Right ventricle myocardium inferior (tissue), 1 donor: ENCODE results near the gene SUCO. TPM values are rescaled to one million over a fixed set of nuclear protein-coding genes. Genes with fewer than 3 reads are reported as not detected.

Source experiments
- ATAC-seq: fragments of 200-7000 bp; cut with Tn5 transposase; one replicate; pipeline ENCODE4 v1.9.1; 2020; ENCODE audit warnings: mild to moderate bottlenecking, moderate library complexity
- DNase-seq: peaks from one replicate; pipeline ENCODE4 v3.0.0; 2021; ENCODE audit errors: missing footprints
- intact Hi-C: fragments of 100-400 bp; cut with DNase I; formaldehyde crosslinking; loops from one replicate; pipeline ENCODE4 v1.11.0; 2022
- total RNA-seq: library from RNA; stranded (reverse); fragmentation: NEBNext Ultra II Directional; extraction: Animal tissue kit (Norgen Biotek cat#: 25700); gene quantifications from one replicate; pipeline ENCODE4 v1.2.1, GENCODE V29; 2021
- donor health status: DM: no; HTN: yes; CAD: no; lungs with severe emphysema.

SUCO gene
- total RNA-seq, 1 donor from 2014 or later: 17.9 TPM

- intact Hi-C loops: no loop called here
- no peak for DNase-seq
- no peak for ATAC-seq
Observed at GRCh38 chr1:172514108-172514507, 18.8 kb upstream of the SUCO start.

GRCh38 chr1:172515436-172515835 lies 17.5 kb upstream of the SUCO start:
- DNase-seq: no peak
- intact Hi-C loops: no loop called here
- no peak for ATAC-seq

- ATAC-seq: no peak
Observed at GRCh38 chr1:172515927-172516326, 17.0 kb upstream of the SUCO start.

GRCh38 chr1:172517081-172517480 lies 15.9 kb upstream of the SUCO start:
- intact Hi-C loops: no loop called here
- no peak for DNase-seq
- ATAC-seq: no peak

More at GRCh38 chr1:172515927-172516326, 17.0 kb upstream of the SUCO start:
- no peak for DNase-seq
- intact Hi-C loops: no loop called here

- intact Hi-C loops: no loop called here
- ATAC-seq: no peak
- no peak for DNase-seq
Observed at GRCh38 chr1:172517545-172517944, 15.4 kb upstream of the SUCO start.

- ATAC-seq: no peak
- no peak for DNase-seq
- intact Hi-C loops: no loop called here
Observed at GRCh38 chr1:172529304-172529703, 3.6 kb upstream of the SUCO start.

GRCh38 chr1:172530000-172530399 lies 3.0 kb upstream of the SUCO start:
- ATAC-seq (no peak), DNase-seq (no peak)
- intact Hi-C loops: loop anchor here (5.0 to 10.0 kb wide), 3 partner anchors 63 to 1495 kb away; partner anchors contain the start of genes PRDX6 and RC3H1

GRCh38 chr1:172531412-172532182 lies 1.4 kb upstream of the SUCO start:
- intact Hi-C loops: loop anchor here (1.0 to 10.0 kb wide), 5 partner anchors 64 to 1493 kb away; partner anchors contain the start of genes PRDX6 and RC3H1
- no peak for ATAC-seq
- peak; percentile 77 for DNase-seq

GRCh38 chr1:172532183-172532699 lies 709 bp upstream of the SUCO start:
- ATAC-seq: peak; percentile 89
- intact Hi-C loops: loop anchor here (1.0 to 10.0 kb wide), 5 partner anchors 65 to 1493 kb away; partner anchors contain the start of genes PRDX6 and RC3H1
- peak; percentile 86 for DNase-seq

GRCh38 chr1:172533513-172534151 lies 682 bp downstream of the SUCO start:
- intact Hi-C loops: loop anchor here (5.0 to 10.0 kb wide), 3 partner anchors 66 to 1491 kb away; partner anchors contain the start of genes PRDX6 and RC3H1
- ATAC-seq: peak; percentile 15
- no peak for DNase-seq

- ATAC-seq (no peak), DNase-seq (no peak)
- intact Hi-C loops: loop anchor here (10.0 kb wide), 2 partner anchors 939 to 1489 kb away; partner anchors contain the start of genes PRDX6 and RC3H1
Observed at GRCh38 chr1:172536256-172536655, 3.3 kb downstream of the SUCO start.

- intact Hi-C loops: loop anchor here (10.0 kb wide), 2 partner anchors 937 to 1487 kb away; partner anchors contain the start of genes PRDX6 and RC3H1
- DNase-seq (no peak), ATAC-seq (no peak)
Observed at GRCh38 chr1:172537366-172537765, 4.4 kb downstream of the SUCO start.

- intact Hi-C loops: loop anchor here (10.0 kb wide), 2 partner anchors 937 to 1487 kb away; partner anchors contain the start of genes PRDX6 and RC3H1
- ATAC-seq: no peak
- DNase-seq: no peak
Observed at GRCh38 chr1:172537827-172538391, 5.0 kb downstream of the SUCO start.

- intact Hi-C loops: no loop called here
- ATAC-seq (no peak), DNase-seq (no peak)
Observed at GRCh38 chr1:172540635-172541034, 7.7 kb downstream of the SUCO start.

- intact Hi-C loops: no loop called here
- ATAC-seq: no peak
- no peak for DNase-seq
Observed at GRCh38 chr1:172544481-172545104, 11.6 kb downstream of the SUCO start.

- no peak for ATAC-seq
- intact Hi-C loops: no loop called here
Observed at GRCh38 chr1:172545396-172546004, 12.6 kb downstream of the SUCO start.

GRCh38 chr1:172547071-172547470 lies 14.1 kb downstream of the SUCO start:
- ATAC-seq (no peak), DNase-seq (no peak)
- intact Hi-C loops: no loop called here

More at GRCh38 chr1:172545396-172546004, 12.6 kb downstream of the SUCO start:
- DNase-seq: no peak

- DNase-seq (no peak), ATAC-seq (no peak)
- intact Hi-C loops: no loop called here
Observed at GRCh38 chr1:172549621-172550280, 16.8 kb downstream of the SUCO start.
